ENCODE data around the gene KLF3.

The KLF3 gene

DNA sequence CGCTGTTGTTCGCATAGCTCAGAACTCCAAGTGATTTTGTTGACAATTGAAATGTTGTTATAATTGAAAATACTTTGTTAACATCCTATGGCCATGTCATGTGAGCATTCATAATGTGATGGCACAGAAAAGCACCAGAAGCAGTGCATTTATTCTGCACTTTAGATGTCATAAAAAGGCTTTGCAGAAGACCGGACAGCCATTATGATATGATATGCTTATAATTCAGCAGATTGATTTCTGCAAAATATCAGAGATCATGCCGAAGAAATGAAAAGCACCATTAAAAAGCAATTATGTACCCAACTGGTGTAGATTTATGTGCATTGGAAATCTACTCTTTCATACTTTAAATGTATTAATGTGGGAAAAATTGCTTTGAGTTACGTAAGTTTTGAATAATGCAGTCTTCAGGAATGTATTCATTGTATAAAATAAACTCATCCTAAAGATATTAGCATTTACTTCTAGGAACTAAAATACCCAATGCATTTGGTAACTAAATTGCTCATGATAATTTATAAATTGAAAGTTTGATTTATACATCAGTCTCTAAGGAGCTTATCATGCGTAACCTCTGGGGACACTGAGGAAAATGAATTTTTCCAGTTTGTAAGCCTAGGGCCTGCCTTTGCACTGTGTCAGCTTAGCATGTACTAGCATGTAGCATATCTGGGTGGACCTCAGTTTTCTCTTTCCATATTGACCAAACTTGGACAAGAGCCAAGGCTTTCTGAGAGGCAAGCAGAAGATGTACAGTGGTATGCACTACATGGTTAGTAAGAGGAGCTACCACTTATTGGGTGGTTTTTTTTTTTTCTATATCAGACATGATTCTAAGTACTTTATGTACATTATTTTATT is 75.2 kb downstream of the KLF3 start:
- DNase-seq = no peak

DNA sequence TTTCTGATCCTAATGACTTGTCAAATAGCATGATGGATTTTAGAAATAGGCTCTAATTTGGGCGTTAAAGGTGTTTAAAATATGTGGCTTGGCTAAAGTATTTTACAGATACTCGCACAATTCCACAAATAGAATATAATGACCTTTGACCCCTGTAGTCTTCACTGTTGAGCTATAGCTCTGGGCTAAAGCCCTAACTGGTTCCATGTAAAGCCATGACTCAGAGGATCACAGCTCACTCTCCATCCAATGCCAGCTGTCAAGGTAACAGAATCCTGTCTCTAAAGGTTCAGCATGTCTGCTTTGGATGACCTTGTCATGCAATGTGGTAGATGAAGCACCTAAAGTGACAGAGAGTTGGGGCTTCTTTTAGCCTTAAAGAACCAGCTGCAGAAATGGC is 76.3 kb downstream of the KLF3 start:
- no peak for DNase-seq

DNA sequence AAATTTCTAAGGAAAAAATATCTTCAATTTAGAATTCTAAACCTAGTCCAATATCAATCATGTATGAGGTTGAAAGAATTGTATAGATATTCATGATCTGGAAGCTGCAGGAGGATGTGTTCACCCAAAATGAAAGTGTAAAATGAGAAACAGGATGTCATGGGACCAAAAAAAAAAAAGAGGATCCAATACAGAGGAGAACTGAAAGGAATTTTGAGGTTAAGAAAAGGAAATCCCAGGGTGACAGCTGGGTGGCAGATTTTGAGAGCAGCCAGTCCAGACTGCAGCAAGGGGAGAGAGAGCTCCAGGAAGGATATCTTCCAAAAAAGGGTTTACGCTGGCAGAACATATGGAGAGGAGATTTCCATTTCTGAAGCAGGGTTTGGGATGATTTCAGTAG is 79.9 kb downstream of the KLF3 start:
- DNase-seq = no peak

DNA sequence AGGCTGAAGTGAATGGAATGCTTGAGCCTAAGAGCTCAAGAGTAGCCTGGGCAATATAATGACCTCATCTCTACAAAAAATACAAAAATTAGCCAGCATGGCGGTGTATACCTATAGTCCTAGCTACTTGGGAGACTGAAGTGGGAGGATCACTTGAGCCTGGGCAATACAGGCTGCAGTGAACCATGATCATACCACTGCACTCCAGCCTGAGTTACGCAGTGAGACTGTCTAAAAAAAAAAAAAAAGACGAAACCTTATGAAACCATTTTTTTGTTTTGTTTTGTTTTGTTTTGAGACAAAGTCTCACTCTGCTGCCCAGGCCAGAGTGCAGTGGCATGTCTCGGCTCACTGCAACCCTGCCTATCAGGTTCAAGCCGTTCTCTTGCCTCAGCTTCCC is 81.9 kb downstream of the KLF3 start:
- no peak for DNase-seq

DNA sequence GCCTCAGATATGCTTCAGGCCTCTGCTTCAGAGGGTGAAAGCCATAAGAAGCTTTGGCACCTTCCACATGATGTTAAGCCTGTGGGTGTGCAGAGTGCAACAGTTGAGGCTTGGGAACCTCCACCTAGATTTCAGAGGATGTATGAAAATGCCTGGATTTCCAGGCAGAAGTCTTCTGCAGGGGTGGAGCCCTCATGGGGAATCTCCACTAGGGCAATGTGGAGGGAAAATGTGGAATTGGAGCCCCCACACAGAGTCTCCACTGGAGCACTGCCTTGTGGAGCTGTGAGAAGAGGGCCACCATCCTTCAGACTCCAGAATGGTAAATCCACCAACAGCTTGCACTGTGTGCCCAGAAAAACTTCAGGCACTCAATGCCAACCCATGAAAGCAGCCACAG is 83.6 kb downstream of the KLF3 start:
- no peak for DNase-seq

DNA sequence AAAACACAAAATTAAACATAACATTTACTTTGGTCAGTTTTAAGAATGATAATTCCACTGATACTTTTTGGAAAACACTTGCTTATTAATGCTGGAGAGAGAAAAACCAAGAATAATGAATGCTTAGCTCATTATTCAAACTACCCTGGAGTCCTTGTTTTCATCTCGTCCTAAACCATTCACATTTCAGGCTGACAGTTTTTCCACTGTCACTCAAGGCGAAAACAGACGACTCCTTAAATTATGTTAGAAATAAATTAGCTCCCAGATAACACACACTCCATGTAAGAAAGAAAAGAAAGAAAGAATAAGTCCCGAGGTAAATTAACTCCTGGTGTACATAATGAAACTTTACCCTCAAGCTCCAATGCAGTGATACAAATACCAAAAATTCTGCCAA is 85.3 kb downstream of the KLF3 start:
- no peak for DNase-seq

Measured in hypothalamus (tissue), 51 donors.